ENCODE measurements around the gene USP6NL.

DNA sequence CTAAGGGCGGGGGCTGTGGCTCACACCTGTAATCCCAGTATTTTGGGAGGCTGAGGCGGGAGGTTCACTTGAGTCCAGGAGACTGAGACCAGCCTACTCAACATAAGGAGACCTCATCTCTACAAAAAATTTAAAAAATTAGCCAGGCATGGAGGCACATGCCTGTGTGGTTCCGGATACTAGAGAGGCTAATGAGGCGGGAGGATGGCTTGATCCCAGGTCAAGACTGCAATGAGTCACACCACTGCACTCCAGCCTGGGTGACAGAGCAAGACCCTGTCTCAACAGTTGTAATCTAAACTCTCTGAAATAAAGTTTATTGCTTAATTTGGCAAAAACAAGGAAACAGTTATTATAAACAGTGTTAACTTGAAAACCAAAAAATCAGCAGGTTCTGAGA, 123.3 kb downstream of the USP6NL start:
- TF ChIP-seq NR3C1 (CRISPR knock-in tag; IDR thresholded peaks at IDR 0.05) (no peak), FOXJ3 (CRISPR knock-in tag; IDR thresholded peaks at IDR 0.05; ENCODE audit: borderline replicate concordance) (no peak), ZNF777 (CRISPR knock-in tag; IDR thresholded peaks at IDR 0.05) (no peak), NR2C2 (CRISPR knock-in tag; IDR thresholded peaks at IDR 0.05; ENCODE audit: borderline replicate concordance) (no peak), MXI1 (IDR thresholded peaks at IDR 0.05; ENCODE audit: borderline replicate concordance, low read depth, low read length) (no peak), POLR2A (IDR thresholded peaks at IDR 0.05; ENCODE audit: insufficient read depth in 1 of 2, low read depth in 2 of 2, low read length in 2 of 2) (no peak), ZNF775 (CRISPR knock-in tag; IDR thresholded peaks at IDR 0.05; ENCODE audit: borderline replicate concordance) (no peak), MAFK (conservative IDR thresholded peaks at IDR 0.05 in 1 of 2, IDR thresholded peaks at IDR 0.05 in 1 of 2; ENCODE audit: low read length in 2 of 2) (no peak)
- TF ChIP-seq, protein P1, sequence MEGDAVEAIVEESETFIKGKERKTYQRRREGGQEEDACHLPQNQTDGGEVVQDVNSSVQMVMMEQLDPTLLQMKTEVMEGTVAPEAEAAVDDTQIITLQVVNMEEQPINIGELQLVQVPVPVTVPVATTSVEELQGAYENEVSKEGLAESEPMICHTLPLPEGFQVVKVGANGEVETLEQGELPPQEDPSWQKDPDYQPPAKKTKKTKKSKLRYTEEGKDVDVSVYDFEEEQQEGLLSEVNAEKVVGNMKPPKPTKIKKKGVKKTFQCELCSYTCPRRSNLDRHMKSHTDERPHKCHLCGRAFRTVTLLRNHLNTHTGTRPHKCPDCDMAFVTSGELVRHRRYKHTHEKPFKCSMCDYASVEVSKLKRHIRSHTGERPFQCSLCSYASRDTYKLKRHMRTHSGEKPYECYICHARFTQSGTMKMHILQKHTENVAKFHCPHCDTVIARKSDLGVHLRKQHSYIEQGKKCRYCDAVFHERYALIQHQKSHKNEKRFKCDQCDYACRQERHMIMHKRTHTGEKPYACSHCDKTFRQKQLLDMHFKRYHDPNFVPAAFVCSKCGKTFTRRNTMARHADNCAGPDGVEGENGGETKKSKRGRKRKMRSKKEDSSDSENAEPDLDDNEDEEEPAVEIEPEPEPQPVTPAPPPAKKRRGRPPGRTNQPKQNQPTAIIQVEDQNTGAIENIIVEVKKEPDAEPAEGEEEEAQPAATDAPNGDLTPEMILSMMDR (CRISPR knock-in tag; IDR thresholded peaks at IDR 0.05): no peak

All from HepG2 (cell line).